Muscle of leg (tissue), 16 donors: Measurements from ENCODE around the gene RAP2A. TPM values are rescaled to one million over a fixed set of nuclear protein-coding genes. Genes with fewer than 3 reads are reported as not detected.

Source experiments
- DNase-seq: peaks from one replicate; pipeline ENCODE4 v3.0.0; 2013
- H3K27ac ChIP-seq: one replicate; pipeline ENCODE4 v1.5.1; 2013; ENCODE audit warnings: mild to moderate bottlenecking, low read length, control low read depth
- H3K27me3 ChIP-seq: one replicate; pipeline ENCODE4 v1.6.1; 2013; ENCODE audit warnings: low read length; ENCODE audit not compliant: control insufficient read depth, insufficient read depth
- H3K36me3 ChIP-seq: one replicate; pipeline ENCODE4 v1.6.1; 2013; ENCODE audit warnings: low read length; ENCODE audit not compliant: control insufficient read depth, insufficient read depth
- H3K4me1 ChIP-seq: one replicate; pipeline ENCODE4 v1.6.1; 2013; ENCODE audit warnings: low read length; ENCODE audit not compliant: control insufficient read depth, insufficient read depth
- H3K4me3 ChIP-seq: one replicate; pipeline ENCODE4 v1.5.1; 2013; ENCODE audit warnings: low read length, control low read depth
- H3K9me3 ChIP-seq: replicated peaks from 2 replicates; pipeline ENCODE4 v1.6.1; 2013; ENCODE audit warnings: low read depth, low read length; ENCODE audit not compliant: control insufficient read depth
- WGBS: methylation state at CpG from one replicate; pipeline ENCODE4 v1.1.5; 2013; ENCODE audit warnings: missing lambda C conversion rate; ENCODE audit not compliant: insufficient coverage; 5-methylcytosine and 5-hydroxymethylcytosine counted together
- long read RNA-seq, 11 donors: transcript quantifications; one replicate each; lab custom pipeline, GENCODE V29; 2026
- polyA plus RNA-seq, 8 donors: library from polyadenylated mRNA; unstranded; fragments of 120-200 nt; gene quantifications; one replicate each; pipeline versions ENCODE4 v1.2.1 to v1.2.3, GENCODE V29; 2013; ENCODE audit warnings: inconsistent platforms in 1 of 8, low replicate concordance in 1 of 8; ENCODE audit not compliant: insufficient read length in 8 of 8, insufficient read depth in 1 of 8
- total RNA-seq: library from RNA; stranded (reverse); fragments of 120-200 nt; gene quantifications from one replicate; pipeline ENCODE4 v1.2.4, GENCODE V29; 2013

The RAP2A gene
- total RNA-seq, result 21.9 TPM
- polyA plus RNA-seq, result 10 to 100 TPM; 18.9 to 35.7 (median 26.5) TPM
- long read RNA-seq, donor 1, full-length matches to known transcripts, result 7 of 7 reads
- long read RNA-seq, donor 1, partial matches to known transcripts, result 0 of 7 reads
- long read RNA-seq, donor 1, other reads (novel, unspliced or antisense), result 0 of 7 reads
- long read RNA-seq, donor 2, full-length matches to known transcripts, result 2 of 2 reads
- long read RNA-seq, donor 2, partial matches to known transcripts, result 0 of 2 reads
- long read RNA-seq, donor 2, other reads (novel, unspliced or antisense), result 0 of 2 reads
- long read RNA-seq, donor 3, full-length matches to known transcripts, result 12 of 12 reads
- long read RNA-seq, donor 3, partial matches to known transcripts, result 0 of 12 reads
- long read RNA-seq, donor 3, other reads (novel, unspliced or antisense), result 0 of 12 reads
- long read RNA-seq, donor 4, full-length matches to known transcripts, result 1 of 1 reads
- long read RNA-seq, donor 4, partial matches to known transcripts, result 0 of 1 reads
- long read RNA-seq, donor 4, other reads (novel, unspliced or antisense), result 0 of 1 reads
- long read RNA-seq, donor 5, full-length matches to known transcripts, result 28 of 28 reads
- long read RNA-seq, donor 5, partial matches to known transcripts, result 0 of 28 reads
- long read RNA-seq, donor 5, other reads (novel, unspliced or antisense), result 0 of 28 reads
- long read RNA-seq, donor 6, full-length matches to known transcripts, result 4 of 4 reads
- long read RNA-seq, donor 6, partial matches to known transcripts, result 0 of 4 reads
- long read RNA-seq, donor 6, other reads (novel, unspliced or antisense), result 0 of 4 reads
- long read RNA-seq, donor 7, full-length matches to known transcripts, result 16 of 16 reads
- long read RNA-seq, donor 7, partial matches to known transcripts, result 0 of 16 reads
- long read RNA-seq, donor 7, other reads (novel, unspliced or antisense), result 0 of 16 reads
- long read RNA-seq, donor 8, full-length matches to known transcripts, result 2 of 2 reads
- long read RNA-seq, donor 8, partial matches to known transcripts, result 0 of 2 reads
- long read RNA-seq, donor 8, other reads (novel, unspliced or antisense), result 0 of 2 reads
- long read RNA-seq, donor 9, full-length matches to known transcripts, result 15 of 15 reads
- long read RNA-seq, donor 9, partial matches to known transcripts, result 0 of 15 reads
- long read RNA-seq, donor 9, other reads (novel, unspliced or antisense), result 0 of 15 reads
- long read RNA-seq, donor 10, full-length matches to known transcripts, result 12 of 12 reads
- long read RNA-seq, donor 10, partial matches to known transcripts, result 0 of 12 reads
- long read RNA-seq, donor 10, other reads (novel, unspliced or antisense), result 0 of 12 reads
- long read RNA-seq, donor 11, full-length matches to known transcripts, result 12 of 12 reads
- long read RNA-seq, donor 11, partial matches to known transcripts, result 0 of 12 reads
- long read RNA-seq, donor 11, other reads (novel, unspliced or antisense), result 0 of 12 reads

GRCh38 chr13:97433727-97434396 is at the start of gene RAP2A:
RAP2A (plus strand) TSS chr13:97434169; CDS start chr13:97434471, 302 bp downstream.
- peak; percentile 96 for DNase-seq
- peaks cover 8% of the 10 kb centered on the region for H3K4me1 ChIP-seq
- peak within 1 kb of the TSS; percentile 96 for H3K4me3 ChIP-seq
- H3K36me3 ChIP-seq, result peaks cover 5% of the 10 kb centered on the region
- no peaks in the 10 kb centered on the region for H3K27me3 ChIP-seq
- H3K27ac ChIP-seq, result peak within 1 kb of the TSS; percentile 100
- no peaks in the 10 kb centered on the region for H3K9me3 ChIP-seq
- under 1% methylated on average over 92 of the region's 94 CpGs for WGBS

DNA sequence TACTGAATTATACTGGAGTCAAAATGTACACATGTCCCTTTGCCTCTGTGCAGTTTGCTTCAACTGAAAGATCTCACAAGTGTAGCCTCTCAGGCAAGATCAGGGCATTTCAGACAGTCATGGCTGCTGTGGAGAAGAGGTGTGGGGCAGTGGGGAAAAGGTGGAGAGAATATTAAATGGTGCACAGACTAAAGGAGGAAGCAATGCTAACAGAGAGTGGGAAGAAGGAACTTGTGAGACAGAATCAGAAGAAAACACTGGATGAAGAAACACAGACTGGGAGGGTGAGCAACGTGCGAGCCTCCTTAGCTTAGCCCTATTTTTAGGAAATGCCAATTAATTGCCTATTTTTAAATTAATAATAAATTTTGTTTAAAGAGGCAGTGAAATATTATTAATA is 49.6 kb upstream of the RAP2A start:
- H3K4me3 ChIP-seq, result no peak overlapping the region
- peaks cover 24% of the 10 kb centered on the region for H3K36me3 ChIP-seq
- H3K9me3 ChIP-seq, result no peaks in the 10 kb centered on the region
- H3K27me3 ChIP-seq, result no peaks in the 10 kb centered on the region
- H3K4me1 ChIP-seq, result no peaks in the 10 kb centered on the region
- no CpG with 5 or more reads among the region's 2 CpGs for WGBS
- no peak for DNase-seq
- H3K27ac ChIP-seq, result no peak overlapping the region

DNA sequence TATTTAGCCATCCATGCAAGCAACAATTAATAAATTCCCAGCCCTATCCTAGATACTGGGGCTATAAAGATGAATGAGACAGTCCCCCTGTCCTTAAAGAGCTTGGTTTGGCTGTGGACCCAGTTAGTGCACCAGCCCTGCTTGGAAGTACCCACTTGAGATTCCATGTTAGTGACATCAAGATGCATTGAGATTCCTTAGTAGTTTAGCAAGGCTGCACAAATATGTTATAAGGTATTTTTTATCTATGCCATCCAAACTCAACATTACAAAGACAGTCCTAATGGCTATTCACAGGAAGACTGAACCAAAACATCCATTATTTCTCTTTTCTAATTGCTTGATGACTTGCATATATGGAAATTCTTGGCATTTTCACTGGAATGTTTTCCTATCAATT is 48.8 kb upstream of the RAP2A start:
- no peak overlapping the region for H3K4me3 ChIP-seq
- H3K27me3 ChIP-seq, result no peaks in the 10 kb centered on the region
- H3K27ac ChIP-seq, result no peak overlapping the region
- no peaks in the 10 kb centered on the region for H3K4me1 ChIP-seq
- no peak for DNase-seq
- H3K36me3 ChIP-seq, result peaks cover 24% of the 10 kb centered on the region
- H3K9me3 ChIP-seq, result no peaks in the 10 kb centered on the region

DNA sequence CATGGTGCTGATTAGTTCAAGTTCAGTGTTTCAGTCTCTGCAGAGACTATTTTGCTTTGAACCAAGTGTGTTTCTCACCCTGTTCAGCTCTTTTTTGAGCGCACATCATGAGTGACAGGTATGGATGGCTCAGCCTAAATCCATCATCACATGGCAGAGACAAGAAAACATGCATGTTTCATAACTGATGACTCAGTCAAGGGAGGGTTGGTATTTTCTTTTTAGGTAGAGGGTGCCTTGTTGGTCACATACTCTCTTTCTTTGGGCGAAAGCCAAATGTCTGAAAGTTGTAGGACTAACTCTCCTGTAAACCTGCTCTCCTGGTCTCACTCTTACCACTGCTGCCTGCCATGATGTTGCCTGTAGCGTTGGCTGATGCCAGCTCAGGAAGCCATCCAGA is 48.1 kb upstream of the RAP2A start:
- no peak for DNase-seq
- no peak overlapping the region for H3K27ac ChIP-seq
- no peak overlapping the region for H3K4me3 ChIP-seq
- peaks cover 24% of the 10 kb centered on the region for H3K36me3 ChIP-seq
- 100% methylated on average over 1 of the region's 3 CpGs for WGBS
- no peaks in the 10 kb centered on the region for H3K27me3 ChIP-seq
- H3K9me3 ChIP-seq, result no peaks in the 10 kb centered on the region
- no peaks in the 10 kb centered on the region for H3K4me1 ChIP-seq

DNA sequence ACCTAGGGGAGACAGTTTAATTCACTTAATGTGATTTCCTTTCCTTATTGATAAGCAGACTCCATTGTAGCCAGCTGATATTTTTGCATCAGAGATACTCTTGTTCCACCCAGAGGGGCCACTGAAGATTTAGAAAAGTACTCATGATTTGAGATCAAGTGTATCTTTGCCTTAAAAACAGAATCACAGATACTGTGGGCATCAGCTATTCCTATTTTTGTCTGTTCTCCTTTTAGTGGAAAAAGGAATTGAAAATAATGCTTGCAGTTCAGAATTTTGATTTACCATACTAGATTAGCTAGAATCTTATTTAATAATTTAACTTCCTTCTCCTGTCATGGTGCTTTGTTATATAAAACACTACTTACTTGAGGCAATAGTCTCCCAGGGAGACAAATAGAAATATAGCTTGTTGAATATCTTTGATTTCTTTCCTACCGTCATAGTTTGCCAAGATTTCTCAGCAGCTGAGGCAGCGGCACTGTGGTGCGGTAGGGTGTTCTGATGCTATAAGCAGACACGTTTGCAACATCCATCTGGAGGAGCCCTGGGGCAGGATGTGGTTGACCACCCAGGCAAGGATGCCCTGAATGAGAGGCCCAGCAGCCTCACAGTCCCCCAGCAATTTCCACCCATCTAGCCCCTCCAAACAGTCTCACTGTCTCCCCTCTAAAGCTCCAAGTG is 47.0 kb upstream of the RAP2A start:
- Histone ChIP-seq H3K4me1 (no peaks in the 10 kb centered on the region), H3K9me3 (no peaks in the 10 kb centered on the region), H3K36me3 (peaks cover 24% of the 10 kb centered on the region), H3K27me3 (no peaks in the 10 kb centered on the region), H3K4me3 (no peak overlapping the region), H3K27ac (peak overlapping the region; percentile 33)
- 64% methylated on average over 4 of the region's 4 CpGs for WGBS
- peak; percentile 48 for DNase-seq

- peaks cover 20% of the 10 kb centered on the region for H3K36me3 ChIP-seq
- no peaks in the 10 kb centered on the region for H3K27me3 ChIP-seq
- peak overlapping the region; percentile 44 for H3K27ac ChIP-seq
- H3K4me3 ChIP-seq, result no peak overlapping the region
- H3K9me3 ChIP-seq, result no peaks in the 10 kb centered on the region
- 96% methylated on average over 4 of the region's 5 CpGs for WGBS
- H3K4me1 ChIP-seq, result no peaks in the 10 kb centered on the region
- peak; percentile 36 for DNase-seq
Measured at GRCh38 chr13:97387485-97387839, 46.5 kb upstream of the RAP2A start.

DNA sequence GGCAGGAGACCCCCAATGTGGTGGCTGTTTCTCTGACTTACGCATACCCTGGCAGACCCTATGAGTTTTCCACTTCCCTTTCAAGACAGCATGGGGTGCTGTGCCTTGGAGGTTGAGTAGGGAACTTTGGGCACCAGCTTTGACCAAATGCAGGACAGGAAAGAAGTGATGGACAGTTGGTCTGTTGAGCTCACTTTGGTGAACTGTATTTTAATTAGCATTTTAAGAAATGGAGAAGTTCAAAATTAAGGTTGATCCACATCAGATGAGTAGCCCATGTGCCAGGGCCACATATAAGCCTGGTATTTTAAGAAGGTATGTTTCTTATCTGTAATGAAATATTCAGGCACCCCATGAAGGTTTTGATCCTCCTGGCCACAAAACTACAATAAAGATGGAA is 46.1 kb upstream of the RAP2A start:
- no CpG with 5 or more reads among the region's 1 CpG for WGBS
- H3K9me3 ChIP-seq, result no peaks in the 10 kb centered on the region
- no peaks in the 10 kb centered on the region for H3K4me1 ChIP-seq
- H3K27me3 ChIP-seq, result no peaks in the 10 kb centered on the region
- H3K27ac ChIP-seq, result peak overlapping the region; percentile 44
- DNase-seq, result no peak
- H3K4me3 ChIP-seq, result no peak overlapping the region
- H3K36me3 ChIP-seq, result peaks cover 15% of the 10 kb centered on the region

- Histone ChIP-seq H3K27me3 (no peaks in the 10 kb centered on the region), H3K27ac (no peak overlapping the region), H3K9me3 (no peaks in the 10 kb centered on the region), H3K36me3 (peaks cover 14% of the 10 kb centered on the region), H3K4me3 (no peak overlapping the region), H3K4me1 (no peaks in the 10 kb centered on the region)
- DNase-seq, result no peak
- WGBS, result no CpG with 5 or more reads among the region's 3 CpGs
Measured at GRCh38 chr13:97388373-97388772, 45.6 kb upstream of the RAP2A start.
